Calu3 (cell line): ENCODE data around the gene FES. TPM values are rescaled to one million over a fixed set of nuclear protein-coding genes. Genes with fewer than 3 reads are reported as not detected.
A peak's percentile ranks its signal among the peaks of the same experiment; 100 is the strongest.

Experiments used
- BruUV-seq: library from RNA; stranded (reverse); fragments of 400-500 nt; replicated peaks from 2 replicates; lab custom pipeline; 2021; lab: Mats Ljungman, UMichigan
- CTCF ChIA-PET: fragments of 300-600 bp; sonication (Branson Sonifier 250); formaldehyde crosslinking; loops from one replicate; lab custom pipeline; 2022; ENCODE audit warnings: antibody characterized with exemption; lab: Charles Lee
- DNase-seq: peaks from one replicate; pipeline ENCODE4 v3.0.0; 2022
- H3K27ac Mint-ChIP-seq: one replicate; pipeline ENCODE4 v1.8.0; 2022; ENCODE audit warnings: mixed read lengths; ENCODE audit not compliant: unreplicated experiment
- H3K27me3 Mint-ChIP-seq: one replicate; pipeline ENCODE4 v1.8.0; 2022; ENCODE audit warnings: mixed read lengths; ENCODE audit not compliant: unreplicated experiment
- H3K36me3 Mint-ChIP-seq: one replicate; pipeline ENCODE4 v1.8.0; 2022; ENCODE audit warnings: mild to moderate bottlenecking, moderate library complexity, mixed read lengths; ENCODE audit not compliant: insufficient read depth, unreplicated experiment
- H3K4me1 Mint-ChIP-seq: one replicate; pipeline ENCODE4 v1.8.0; 2022; ENCODE audit warnings: mild to moderate bottlenecking, low read depth, mixed read lengths; ENCODE audit not compliant: unreplicated experiment
- H3K4me3 Mint-ChIP-seq: one replicate; pipeline ENCODE4 v1.8.0; 2022; ENCODE audit warnings: mild to moderate bottlenecking, low read depth, moderate library complexity, mixed read lengths; ENCODE audit not compliant: unreplicated experiment
- H3K9me3 Mint-ChIP-seq: one replicate; pipeline ENCODE4 v1.8.0; 2022; ENCODE audit warnings: low read depth, mixed read lengths; ENCODE audit not compliant: unreplicated experiment
- intact Hi-C: fragments of 100-400 bp; cut with micrococcal nuclease; formaldehyde crosslinking; loops from one replicate; pipeline ENCODE4 v1.10.0; 2022; ENCODE audit not compliant: unreplicated experiment
- total RNA-seq: library from RNA; stranded (reverse); gene quantifications from 2 replicates; pipeline ENCODE4 v1.2.3, GENCODE V29; 2022
- TF ChIP-seq, protein P1 (sequence below): fragments of 200-600 bp; IDR thresholded peaks from one replicate; pipeline ENCODE4 v1.8.0; 2022; ENCODE audit warnings: antibody characterized with exemption; ENCODE audit not compliant: unreplicated experiment

FES gene
- total RNA-seq, 1 experiment from 2014 or later: 1.7 TPM

- Mint-ChIP-seq H3K4me3 (no peak overlapping the region), H3K27me3 (peaks cover 25% of the 10 kb centered on the region), H3K4me1 (no peaks in the 10 kb centered on the region), H3K36me3 (peaks cover 10% of the 10 kb centered on the region), H3K27ac (no peak overlapping the region), H3K9me3 (no peaks in the 10 kb centered on the region)
- no TSS peak for BruUV-seq
- DNase-seq: no peak
- TF ChIP-seq, protein P1, sequence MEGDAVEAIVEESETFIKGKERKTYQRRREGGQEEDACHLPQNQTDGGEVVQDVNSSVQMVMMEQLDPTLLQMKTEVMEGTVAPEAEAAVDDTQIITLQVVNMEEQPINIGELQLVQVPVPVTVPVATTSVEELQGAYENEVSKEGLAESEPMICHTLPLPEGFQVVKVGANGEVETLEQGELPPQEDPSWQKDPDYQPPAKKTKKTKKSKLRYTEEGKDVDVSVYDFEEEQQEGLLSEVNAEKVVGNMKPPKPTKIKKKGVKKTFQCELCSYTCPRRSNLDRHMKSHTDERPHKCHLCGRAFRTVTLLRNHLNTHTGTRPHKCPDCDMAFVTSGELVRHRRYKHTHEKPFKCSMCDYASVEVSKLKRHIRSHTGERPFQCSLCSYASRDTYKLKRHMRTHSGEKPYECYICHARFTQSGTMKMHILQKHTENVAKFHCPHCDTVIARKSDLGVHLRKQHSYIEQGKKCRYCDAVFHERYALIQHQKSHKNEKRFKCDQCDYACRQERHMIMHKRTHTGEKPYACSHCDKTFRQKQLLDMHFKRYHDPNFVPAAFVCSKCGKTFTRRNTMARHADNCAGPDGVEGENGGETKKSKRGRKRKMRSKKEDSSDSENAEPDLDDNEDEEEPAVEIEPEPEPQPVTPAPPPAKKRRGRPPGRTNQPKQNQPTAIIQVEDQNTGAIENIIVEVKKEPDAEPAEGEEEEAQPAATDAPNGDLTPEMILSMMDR: no peak
- intact Hi-C loops: loop anchor here (5.0 to 10.0 kb wide), 3 partner anchors 68 to 593 kb away; no protein-coding TSS in a partner anchor
- CTCF ChIA-PET: interaction anchor here (0.9 to 2.3 kb wide), 5 partner anchors 26 to 523 kb away, joined by 3 to 32 read pairs (median 3); partner anchors contain the start of gene HDDC3
These were observed 571 bp downstream of the FES start for GRCh38 chr15:90884719-90885431.

- no peaks in the 10 kb centered on the region for H3K9me3 Mint-ChIP-seq
- CTCF ChIA-PET: interaction anchor here (0.5 to 2.3 kb wide), 10 partner anchors 13 to 523 kb away, joined by 3 to 32 read pairs (median 4); partner anchors contain the start of genes BLM and HDDC3
- H3K27ac Mint-ChIP-seq: no peak overlapping the region
- no peak overlapping the region for H3K4me3 Mint-ChIP-seq
- TF ChIP-seq, protein P1: peak; percentile 98
- DNase-seq: peak; percentile 87
- no peaks in the 10 kb centered on the region for H3K4me1 Mint-ChIP-seq
- H3K36me3 Mint-ChIP-seq: peaks cover 10% of the 10 kb centered on the region
- BruUV-seq: no TSS peak
- peaks cover 25% of the 10 kb centered on the region for H3K27me3 Mint-ChIP-seq
- intact Hi-C loops: loop anchor here (1.0 to 10.0 kb wide), 4 partner anchors 68 to 593 kb away; no protein-coding TSS in a partner anchor
These were observed 1.4 kb downstream of the FES start for GRCh38 chr15:90885432-90886290.

DNA sequence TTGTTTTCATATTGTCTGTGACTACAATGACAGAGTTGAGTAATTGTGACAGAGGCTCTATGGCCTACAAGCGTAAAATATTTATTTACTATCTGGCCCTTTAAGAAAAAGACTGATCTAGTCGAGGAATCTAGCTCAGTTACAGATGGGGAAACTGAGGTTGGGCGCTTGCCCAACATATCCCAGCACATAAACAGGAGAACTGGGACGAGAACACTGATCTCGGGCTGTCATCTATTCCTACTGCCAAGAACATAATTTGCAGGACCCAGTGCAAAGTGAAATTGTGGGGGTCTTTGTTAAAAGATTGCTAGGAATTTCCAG lies 1.9 kb downstream of the FES start:
- H3K27me3 Mint-ChIP-seq: peaks cover 25% of the 10 kb centered on the region
- no peak overlapping the region for H3K27ac Mint-ChIP-seq
- no peaks in the 10 kb centered on the region for H3K4me1 Mint-ChIP-seq
- no peaks in the 10 kb centered on the region for H3K9me3 Mint-ChIP-seq
- peaks cover 6% of the 10 kb centered on the region for H3K36me3 Mint-ChIP-seq
- intact Hi-C loops: loop anchor here (1.0 to 10.0 kb wide), 4 partner anchors 69 to 594 kb away; no protein-coding TSS in a partner anchor
- BruUV-seq: no TSS peak
- no peak overlapping the region for H3K4me3 Mint-ChIP-seq
- no peak for DNase-seq
- CTCF ChIA-PET: interaction anchor here (0.7 to 2.3 kb wide), 8 partner anchors 14 to 524 kb away, joined by 3 to 32 read pairs (median 4); partner anchors contain the start of gene BLM
- TF ChIP-seq, protein P1: no peak

- Mint-ChIP-seq H3K27me3 (peaks cover 25% of the 10 kb centered on the region), H3K36me3 (peaks cover 5% of the 10 kb centered on the region), H3K27ac (no peak overlapping the region), H3K4me3 (no peak overlapping the region), H3K9me3 (no peaks in the 10 kb centered on the region), H3K4me1 (no peaks in the 10 kb centered on the region)
- BruUV-seq: no TSS peak
- TF ChIP-seq, protein P1: no peak
- CTCF ChIA-PET: interaction anchor here (2.3 kb wide), 1 partner anchor 239 kb away, joined by 32 read pairs; no protein-coding TSS in a partner anchor
- intact Hi-C loops: loop anchor here (5.0 to 10.0 kb wide), 3 partner anchors 70 to 595 kb away; no protein-coding TSS in a partner anchor
- no peak for DNase-seq
These were observed 2.8 kb downstream of the FES start for GRCh38 chr15:90887037-90887481.
